Mesangial cell (primary cell): ENCODE results near the gene CCNG1. TPM values are rescaled to one million over a fixed set of nuclear protein-coding genes. Genes with fewer than 3 reads are reported as not detected.

Experiments used
- total RNA-seq: library from RNA; depleted of rRNA; stranded (reverse); fragments of >200 nt; gene quantifications from 2 replicates; pipeline ENCODE4 v1.2.3, GENCODE V29; 2015

The CCNG1 gene, protein sequence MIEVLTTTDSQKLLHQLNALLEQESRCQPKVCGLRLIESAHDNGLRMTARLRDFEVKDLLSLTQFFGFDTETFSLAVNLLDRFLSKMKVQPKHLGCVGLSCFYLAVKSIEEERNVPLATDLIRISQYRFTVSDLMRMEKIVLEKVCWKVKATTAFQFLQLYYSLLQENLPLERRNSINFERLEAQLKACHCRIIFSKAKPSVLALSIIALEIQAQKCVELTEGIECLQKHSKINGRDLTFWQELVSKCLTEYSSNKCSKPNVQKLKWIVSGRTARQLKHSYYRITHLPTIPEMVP
- total RNA-seq: 96.3 and 115 TPM in 2 replicates

DNA sequence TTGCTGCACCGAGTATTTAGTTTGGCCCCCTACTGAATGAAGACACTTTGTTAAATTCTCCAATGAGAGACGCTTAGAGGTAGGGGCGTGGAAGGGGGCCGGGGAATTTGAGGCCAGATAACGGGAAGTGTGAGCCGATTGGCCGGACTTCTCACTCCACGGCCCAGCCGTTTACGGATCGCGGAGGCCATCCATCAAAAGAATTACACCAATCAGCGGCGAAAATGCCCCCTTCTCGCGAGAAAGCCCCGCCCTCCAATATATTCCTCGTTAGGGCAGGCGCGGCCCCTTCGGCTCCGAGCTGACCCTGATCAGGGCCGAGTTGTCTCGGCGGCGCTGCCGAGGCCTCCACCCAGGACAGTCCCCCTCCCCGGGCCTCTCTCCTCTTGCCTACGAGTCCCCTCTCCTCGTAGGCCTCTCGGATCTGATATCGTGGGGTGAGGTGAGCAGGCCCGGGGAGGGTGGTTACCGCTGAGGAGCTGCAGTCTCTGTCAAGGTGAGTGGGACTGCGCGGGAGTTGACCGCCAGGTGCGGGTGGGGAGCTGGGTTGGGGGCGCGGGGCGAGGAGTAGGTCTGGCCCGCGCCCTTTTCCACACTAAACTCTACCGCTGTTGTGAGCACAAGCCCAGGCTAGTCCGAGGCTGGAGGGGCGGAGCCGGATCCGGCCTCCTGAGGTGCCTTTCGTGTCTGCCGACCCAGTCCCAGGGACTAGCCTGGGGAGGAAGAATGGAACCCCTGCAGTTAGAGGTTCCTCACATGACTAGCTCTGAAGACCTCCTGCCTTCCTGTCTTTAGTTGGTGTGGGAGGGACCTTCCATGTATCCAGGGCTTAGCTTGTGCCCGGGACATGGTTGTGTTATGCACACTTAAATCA is at the start of gene CCNG1:
Gene CCNG1, plus strand, starts transcription at position 287 of the 874 bp plus-strand sequence. CDS start 1,662 bp downstream, outside the sequence.

DNA sequence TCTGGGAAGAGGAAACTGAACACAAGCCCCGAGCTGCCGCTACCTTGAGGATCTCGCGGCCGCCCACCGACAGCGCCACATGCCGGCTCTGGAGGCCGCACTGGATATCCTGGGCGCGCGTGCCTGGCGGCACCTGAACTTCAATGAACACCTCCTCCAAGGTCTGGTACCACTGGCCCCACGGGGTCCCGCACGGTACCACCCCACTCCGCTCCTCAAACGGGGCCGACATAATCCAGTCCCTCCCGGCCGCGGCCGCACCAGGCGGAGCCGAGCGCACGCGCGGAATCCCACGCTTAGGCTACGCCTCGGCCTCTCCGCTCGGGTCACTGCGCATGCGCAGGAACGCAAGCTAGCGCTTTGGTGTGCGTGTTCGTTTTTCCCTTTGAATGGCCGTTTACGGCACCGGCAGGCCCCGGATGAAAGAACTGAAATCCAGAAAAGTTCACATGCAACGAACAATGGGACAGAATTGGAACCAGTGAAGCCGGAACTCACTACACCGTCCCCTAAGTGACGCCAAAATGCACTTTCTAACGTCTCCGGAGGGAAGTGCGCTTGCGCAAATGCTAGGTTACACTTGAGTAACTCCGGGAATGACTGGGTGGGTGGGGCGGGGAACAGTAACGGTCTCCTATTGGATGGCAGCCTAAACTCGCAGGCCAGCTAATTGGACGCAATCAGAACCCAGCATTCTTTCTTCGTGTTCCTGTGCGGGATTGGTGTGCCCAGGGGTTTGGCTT is 22.6 kb downstream of the CCNG1 start, which contains the start of gene NUDCD2:
Gene NUDCD2, minus strand, starts transcription at position 284 of the 743 bp plus-strand sequence. Its CDS starts 52 bp downstream, at position 232.

DNA sequence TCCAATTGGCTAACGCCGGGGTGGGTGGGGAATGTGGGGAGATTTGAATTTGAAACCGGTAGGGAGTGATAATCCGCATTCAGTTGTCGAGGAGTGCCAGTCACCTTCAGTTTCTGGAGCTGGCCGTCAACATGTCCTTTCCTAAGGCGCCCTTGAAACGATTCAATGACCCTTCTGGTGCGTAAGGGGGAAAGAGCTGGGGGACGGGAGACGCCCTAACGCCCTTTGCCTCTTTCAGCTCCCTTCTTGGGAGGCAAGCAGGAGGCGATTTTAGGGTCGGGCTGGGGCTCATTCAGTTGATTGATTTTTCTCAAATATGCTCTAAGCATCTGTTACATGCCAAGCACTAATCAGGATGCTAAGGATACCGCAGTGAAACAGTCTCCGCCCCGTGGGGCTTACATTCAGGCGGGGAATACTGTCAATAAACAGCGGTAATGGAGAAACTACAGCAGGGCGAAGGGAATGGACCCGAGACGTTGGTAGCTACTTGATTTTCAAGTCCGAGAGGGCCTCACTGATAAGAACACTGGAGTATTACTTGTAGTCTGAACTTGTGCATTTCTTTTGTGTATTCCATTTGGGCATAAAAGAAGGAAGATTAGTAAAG is 23.3 kb downstream of the CCNG1 start, which contains the start of gene HMMR:
Gene HMMR, plus strand, starts transcription at position 71 of the 610 bp plus-strand sequence. Its CDS starts 61 bp downstream, at position 132.

Other genes with a start within 250 kb of the CCNG1 start
- gene NUDCD2, start 22.5 kb downstream of the CCNG1 start, total RNA-seq: 2.4 and 7.7 TPM in 2 replicates
- 1.0 and 39.9 TPM in 2 replicates for gene HMMR, start 23.0 kb downstream of the CCNG1 start, total RNA-seq
- gene MAT2B, start 68.0 kb downstream of the CCNG1 start, total RNA-seq: 33.5 and 46.9 TPM in 2 replicates